Stimulated activated naive CD4-positive, alpha-beta T cell (primary cell): ENCODE results near the gene DVL3.

ENCODE experiments used
- DNase-seq, 6 experiments: peaks; one replicate each; lab custom pipeline; 2025; lab: John Stamatoyannopoulos, UW

DVL3 gene

DNA sequence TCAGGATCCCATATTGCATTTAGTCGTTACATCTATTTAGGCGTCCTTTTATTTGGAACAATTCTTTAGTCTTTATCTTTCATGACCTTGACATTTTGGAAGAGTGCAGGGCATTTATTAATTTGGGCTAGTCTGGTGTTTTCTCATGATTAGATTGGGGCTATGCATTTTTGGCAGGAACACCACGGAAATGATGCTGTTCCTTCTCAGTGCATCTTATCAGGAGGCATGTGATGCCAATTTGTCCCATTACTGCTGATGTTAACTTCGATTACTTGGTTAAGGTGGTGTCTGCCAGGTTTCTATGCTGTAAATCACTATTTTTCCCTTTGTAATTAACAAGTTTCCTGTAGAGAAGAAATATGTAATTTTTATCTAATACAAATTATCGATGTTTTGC lies 56.1 kb downstream of the DVL3 start:
- DNase-seq, result no peak

DNA sequence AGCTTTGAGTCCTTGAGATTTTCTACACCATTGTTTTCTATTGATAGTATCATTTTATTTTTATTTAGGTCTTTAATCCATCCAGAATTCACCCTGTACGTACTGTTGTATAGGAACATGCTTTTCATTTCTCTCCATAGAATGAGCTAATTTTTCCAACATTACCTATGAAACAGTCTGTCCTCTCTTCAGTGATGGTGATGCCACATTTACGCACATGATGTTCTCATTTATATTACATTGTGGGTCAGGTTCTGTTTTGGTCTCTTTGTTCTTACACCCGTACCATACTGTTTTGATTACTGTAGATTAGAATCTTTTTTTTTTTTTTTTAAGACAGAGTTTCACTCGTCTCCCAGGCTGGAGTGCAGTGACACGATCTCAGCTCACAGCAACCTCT lies 56.5 kb downstream of the DVL3 start:
- no peak for DNase-seq

GRCh38 chr3:184218814-184219213 lies 63.6 kb downstream of the DVL3 start:
- no peak for DNase-seq

GRCh38 chr3:184222521-184222920 lies 67.3 kb downstream of the DVL3 start:
- no peak for DNase-seq
